Fibroblast of skin of scalp (primary cell): ENCODE results near the gene INAFM2.

ENCODE experiments used
- DNase-seq: peaks from one replicate; pipeline ENCODE4 v3.0.0-alpha.2; 2013

Gene INAFM2

DNA sequence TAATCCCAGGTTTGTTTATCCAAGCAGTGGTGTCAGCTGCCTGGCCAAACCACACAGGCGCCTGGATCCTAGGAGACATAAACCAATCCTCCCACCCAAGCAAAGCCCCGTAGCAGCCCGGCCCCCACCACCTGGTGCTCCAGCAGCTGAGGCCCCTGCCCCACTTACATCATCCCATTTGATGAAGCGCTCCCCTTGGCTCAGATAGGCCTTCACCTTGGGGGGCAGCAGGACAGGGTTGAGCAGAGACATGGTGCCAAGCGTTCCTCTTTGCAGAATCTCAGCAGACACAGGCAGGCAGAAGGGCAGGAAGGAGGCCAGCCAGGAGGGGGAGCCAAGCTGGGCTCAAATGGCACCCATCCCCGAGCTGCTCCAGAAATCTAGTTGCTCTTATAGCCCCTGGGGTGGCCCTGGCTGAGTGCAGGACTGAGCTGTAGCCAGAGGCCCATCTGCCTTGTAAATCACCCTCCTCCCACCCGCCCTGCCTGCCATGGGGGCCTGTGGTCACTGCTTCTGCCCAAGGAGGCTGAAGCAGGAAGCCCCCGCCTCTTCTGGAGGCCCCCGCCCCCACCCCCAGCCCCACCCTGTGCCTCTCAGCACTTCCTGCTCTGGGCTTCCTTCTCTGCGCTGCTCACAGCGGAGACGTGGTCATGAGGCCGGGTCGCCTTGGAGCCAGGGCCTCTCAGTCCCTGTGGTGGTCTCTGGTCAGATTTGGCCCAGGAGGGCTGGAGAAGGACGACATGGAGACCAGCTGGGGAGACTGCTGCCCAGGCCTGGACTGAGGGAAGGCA lies 15.9 kb upstream of the INAFM2 start, which contains the start of gene PLCB2:
PLCB2 (minus strand) TSS at position 515 of the 791 bp plus-strand sequence; CDS start at position 252, 263 bp downstream.
- DNase-seq = no peak

DNA sequence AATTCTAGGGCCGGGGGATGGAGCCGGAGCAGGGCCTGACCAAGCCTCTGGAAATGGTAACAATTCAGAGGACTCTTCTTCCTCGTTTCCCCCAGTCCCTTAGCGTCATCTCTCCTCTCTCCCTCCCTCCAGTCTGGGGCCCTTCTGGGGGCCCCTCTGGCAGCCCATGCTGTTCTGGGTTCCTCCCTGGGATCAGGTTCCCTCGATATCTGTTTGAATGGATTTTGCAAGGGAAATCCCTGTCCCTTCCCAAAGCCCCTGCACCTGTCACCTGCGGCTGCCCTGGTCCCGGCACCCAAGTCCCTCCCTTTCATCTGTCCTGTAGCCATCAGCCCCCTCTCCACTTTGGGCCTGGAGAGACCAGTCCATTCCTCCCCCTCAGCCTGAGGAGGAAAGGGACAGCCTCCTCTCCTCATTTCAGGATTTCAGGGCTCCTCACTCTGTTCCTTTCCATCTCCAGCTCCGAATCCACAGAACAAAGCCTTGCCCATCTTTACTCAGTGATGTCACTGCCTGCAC lies 14.1 kb upstream of the INAFM2 start:
- no peak for DNase-seq

DNA sequence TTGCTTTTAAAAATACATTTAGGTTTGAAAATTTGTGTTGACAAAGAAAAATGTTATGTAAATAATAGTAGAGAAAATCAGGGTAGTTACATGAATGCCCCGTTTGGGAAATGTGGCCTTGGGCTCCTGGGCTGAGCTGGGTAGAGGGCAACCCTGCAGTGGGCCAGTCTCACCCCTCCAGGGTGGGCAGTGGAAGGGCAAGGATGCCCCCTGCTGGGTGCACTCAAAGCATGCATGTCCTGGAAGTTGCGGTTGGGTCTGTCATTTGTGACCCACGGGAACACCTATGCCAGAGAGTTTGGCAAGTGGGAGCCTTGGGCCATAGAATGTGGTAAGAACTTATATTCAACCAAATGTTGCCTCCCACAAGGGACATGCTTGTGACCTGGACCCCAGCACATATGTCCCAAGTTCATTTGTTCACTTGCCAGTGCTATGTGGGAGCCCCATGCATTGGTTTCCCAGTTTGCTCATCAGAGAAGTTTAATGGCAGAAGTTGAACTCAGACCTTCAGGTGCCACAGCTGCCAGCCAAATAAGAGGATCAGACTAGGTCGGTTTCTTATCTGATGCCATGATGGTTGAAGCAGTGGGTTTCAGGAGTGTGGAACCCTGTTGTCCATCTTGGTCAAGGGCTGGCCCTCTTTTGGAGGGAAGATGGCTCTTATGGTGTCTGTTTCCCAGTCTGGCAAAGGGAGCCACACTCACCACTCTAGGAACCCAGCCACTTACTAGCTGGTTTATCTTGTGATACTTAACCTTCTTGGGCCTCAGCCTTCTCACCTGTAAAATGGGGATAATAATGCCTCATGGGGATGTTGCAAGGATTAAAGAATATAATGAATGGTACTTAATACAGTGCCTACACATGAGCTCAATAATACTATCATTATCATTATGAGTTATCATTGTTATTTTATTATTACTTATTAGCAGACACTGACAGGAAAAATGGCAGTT lies 13.2 kb upstream of the INAFM2 start:
- DNase-seq = peak; percentile 34

DNA sequence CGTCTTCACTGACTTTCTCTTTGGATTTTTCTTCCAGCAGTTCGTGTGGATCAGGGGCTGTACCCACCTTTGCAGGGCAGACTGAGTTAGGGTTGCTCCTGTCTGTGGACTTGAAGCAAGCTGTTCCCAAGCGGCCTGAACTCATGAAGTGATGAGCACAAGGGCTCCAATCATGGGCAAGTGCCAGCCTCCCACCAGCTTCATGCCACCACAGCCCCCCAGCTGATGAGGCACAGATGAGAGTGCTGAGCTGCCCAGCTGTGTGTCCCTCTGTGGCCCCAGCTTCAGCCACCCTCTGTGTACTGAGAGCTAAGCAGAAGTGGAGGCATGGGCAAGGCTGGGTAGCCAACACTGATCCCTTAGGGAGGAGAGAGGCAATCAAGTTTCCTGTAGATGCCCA lies 12.5 kb upstream of the INAFM2 start:
- no peak for DNase-seq

DNA sequence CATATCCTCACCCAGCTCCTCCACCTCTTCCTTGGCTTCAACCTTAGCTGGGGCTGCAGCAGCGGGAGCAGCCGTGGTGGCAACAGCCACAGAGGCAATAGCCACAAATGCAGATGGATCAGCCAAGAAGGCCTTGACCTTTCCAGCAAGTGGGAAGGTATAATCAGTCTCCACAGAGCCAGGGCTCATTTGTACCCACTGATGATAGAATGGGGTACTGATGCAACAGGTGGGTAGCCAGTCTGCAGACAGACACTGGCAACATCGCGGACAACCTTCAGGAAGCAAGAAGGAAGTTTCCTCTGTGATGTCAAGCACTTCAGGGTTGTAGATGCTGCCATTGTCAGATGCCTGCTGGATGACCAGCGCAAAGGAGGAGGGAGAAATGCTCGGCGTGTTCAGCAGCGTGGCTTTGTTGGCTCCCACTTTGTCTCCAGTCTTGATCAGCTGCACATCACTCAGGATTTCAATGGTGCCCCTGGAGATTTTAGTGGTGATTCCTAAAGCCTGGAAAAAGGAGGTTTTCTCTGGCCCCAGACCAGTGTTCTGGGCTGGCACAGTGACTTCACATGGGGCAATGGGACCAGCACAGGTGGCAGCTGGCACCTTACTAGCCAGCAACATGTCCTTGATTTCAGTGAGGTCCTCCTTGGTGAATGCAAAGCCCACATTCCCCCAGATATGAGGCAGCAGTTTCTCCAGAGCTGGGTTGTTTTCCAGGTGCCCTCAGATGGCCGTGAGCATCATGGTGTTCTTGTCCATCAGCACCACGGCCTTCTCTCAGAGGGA lies 10.9 kb upstream of the INAFM2 start:
- no peak for DNase-seq

DNA sequence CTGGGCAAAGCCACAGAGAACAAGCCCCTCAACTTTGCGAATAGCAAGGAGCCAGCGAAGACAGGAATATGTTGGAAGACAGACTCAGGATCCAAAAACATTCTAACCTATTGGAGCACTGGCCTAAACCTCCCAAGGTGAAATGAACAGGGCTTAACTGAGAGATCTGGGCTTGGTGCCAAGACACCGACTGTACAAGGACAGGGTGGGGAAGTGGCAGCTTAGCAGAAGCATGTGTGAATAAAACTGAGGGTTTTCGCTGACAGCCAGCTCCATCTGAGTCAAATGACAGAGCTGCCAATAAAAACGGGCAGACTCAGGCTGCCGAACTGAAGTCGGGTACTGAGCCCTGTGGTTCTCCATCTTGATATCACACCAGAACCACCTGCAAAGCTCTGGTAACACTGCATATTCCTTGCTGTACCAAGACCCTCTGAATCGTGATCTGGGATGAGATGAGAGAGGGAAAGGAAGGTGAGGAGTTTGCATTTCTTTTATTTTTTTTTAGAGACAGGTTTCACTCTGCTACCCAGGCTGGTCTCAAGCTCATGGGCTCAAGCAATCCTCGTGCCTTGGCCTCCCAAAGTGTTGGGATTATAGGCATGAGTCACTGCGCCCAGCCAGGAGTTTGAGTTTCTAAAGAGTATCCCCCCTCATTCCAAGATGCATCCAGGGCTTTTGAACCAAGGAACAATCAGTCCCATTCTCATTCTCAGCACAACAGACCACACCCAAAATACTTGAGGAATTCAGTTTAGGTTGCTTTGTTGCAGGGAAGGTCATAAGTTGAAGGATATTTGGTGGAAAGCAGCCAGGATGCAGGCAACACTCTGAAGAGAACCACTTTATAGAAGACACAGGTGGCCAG lies 9.7 kb upstream of the INAFM2 start:
- no peak for DNase-seq

DNA sequence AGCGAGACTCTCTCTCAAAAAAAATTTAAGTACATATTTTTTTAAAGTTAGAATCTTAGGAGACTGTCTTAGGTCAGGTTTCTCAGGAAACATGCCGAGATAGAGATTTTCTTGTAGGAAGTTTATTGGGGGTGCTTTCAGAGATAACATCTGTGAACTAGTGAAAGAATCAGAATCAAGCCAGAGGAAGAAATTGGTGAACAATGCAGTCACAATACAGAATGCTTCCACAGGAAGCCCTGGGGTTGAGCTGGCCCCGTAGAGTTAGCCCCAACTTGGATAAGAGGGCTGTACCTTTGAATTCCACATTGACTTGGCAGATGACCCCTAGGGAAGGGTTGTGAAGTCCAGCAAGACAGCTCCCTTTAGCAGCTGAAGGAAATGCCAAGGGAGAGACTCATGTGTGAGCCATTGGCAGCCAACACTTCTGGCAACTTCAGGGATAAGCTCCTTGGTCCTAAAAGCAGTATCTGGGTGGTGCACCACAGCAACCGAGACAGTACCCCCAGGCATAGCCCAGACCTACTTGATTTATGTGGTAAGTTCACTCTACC lies 8.7 kb upstream of the INAFM2 start:
- DNase-seq = no peak

DNA sequence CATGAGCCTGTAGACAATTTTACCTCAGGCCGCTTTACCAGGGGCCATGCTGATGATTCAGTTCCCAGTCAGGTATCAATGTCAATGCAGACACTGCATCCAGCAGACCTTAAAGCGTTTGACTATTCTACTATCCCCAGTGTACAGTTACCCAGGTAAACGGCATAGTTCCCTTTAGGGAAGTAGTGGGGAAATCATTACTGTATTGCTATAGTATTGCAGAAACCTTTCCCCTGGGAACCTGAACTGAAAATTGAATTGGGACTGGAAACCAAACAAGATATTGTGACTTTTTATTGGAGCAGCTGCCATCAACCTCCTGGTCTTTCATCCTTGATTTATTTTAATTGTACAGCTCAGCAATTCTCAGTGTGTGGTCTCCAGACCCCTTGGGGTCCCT lies 6.6 kb upstream of the INAFM2 start:
- DNase-seq = no peak

DNA sequence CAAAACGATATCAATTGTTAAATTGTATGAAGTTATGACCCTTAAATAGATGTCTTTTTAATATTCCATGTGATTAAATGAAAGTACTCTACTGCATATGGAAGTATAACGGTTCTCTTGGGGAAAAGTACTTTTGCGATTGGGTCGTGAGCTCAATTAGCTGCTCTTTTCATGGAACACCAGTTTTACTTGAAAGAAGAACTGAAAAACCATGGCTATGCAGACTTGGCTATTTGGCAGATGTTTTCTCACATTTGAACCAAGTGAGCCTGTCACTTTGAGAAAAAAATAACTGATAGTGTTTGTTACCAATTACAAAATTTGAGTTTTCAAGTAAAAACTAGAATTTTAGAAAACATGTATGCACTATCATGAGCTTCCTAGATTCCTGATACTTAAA lies 5.9 kb upstream of the INAFM2 start:
- no peak for DNase-seq

DNA sequence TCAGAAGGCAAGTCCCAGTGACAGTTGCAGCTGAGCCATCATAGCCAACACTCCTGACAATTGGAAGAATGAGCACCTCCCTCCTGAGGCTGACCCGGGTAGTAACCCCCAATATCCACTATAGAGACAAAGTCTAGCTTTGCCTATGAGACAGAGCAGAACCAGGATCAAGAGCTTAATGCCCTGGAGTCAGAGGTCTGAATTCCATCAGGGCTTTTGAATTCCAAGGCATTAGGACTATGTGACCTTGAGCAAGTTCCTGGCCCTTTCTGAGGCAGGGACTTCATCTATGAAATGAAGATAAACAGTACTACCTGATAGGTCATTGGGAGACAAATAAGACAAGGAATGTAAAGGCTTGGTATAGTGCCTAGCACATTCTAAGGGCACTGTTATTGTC lies 3.1 kb upstream of the INAFM2 start:
- no peak for DNase-seq

DNA sequence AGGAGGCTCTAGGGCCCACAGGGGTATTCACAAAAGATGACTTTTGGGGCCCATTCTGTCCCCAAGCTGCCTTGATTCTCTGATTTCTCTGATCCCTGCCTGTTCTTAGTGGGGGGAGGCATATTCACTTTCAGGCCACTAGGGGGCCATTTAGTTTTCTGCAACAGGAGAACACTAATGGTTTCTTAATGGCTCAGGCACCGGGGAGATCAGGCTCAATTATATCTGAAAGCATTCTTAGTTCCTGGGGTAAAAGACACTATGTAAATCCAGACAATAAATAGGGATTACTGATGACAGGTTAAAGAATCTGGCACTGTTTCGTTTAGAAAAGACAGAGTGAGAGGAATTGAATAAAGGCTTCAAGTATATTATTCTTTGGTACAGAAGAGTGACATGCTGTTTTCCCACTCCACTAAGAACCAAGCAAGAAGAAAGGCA lies 2.5 kb upstream of the INAFM2 start:
- peak; percentile 74 for DNase-seq

DNA sequence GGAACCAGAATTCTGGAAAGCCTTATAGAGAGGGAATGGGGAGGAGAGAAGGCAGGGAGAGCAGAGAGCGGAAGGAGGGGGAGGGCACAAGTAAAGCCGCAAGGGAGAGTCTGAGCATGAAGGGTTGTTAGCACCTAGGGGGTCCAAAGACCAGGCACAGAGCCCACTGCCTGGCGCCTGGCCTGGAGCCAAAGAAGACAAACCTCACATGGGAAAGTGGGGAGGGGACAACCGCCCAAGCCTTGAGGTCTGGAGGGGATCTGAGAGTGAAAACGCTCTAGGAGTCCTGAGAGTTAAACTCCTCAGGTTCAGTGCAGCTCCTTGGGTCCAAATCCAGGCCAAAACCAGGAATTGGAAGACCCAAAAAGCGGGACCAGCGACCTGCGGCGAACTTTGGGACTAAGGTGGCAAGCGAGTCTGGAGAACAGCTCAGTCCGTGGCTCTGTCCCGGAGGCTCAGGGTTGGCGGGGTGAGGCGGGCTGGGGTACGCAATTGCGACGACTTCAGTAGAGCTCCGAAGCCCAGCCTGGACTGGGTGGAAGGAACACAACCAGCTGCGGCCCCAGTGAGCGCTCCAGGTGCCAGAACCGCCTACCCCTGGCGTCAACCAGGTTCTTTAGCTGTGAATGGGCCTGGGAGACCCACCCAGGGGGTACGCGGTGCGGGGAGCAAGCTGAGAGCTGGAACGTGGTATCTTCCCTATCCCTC lies 807 bp upstream of the INAFM2 start:
- DNase-seq = peak; percentile 85

DNA sequence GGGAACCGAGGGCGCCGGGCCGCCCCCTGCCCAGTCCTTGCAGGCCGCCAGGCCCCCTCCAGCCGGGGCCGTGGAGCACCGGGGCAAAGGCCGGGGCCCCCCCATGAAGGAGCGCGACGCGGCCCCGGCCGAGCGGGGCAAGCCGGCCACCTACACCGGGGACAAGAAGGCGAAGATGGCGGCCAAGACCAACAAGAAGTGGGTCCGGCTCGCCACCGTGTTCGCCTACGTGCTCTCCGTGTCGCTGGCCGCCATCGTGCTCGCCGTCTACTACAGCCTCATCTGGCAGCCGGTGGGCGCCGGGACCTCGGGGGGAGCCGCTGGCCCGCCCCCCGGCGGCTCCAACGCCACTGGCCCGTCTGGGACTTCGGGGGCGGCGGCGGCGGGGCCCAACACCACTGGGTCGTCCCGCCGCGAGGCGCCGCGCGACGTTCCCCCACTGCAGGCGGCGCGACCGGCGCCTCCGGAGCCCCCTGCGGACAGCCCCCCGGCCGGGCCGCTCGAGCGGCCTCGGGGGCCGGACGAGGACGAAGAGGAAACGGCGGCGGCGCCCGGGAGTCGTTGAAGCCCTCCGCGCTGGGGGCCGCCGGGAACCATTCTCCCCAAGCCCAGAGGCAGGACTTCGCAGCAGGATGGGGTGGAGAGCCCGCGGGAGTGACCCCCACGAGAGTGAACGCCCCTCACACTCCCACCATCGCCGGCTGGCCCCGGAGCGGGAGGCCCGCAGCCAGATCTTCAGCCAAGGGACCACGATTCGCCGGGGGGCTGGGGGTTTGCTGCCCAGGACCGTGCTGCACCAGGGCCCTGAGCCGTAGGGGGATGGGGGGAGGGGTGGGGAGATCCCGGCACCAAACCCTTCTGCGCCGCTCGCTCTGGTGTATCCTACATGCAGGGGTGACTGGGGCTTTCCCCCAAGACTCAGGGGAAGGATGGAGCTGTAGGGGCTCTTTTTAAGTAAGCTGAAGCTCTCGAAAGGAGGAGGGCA lies 753 bp downstream of the INAFM2 start:
- peak; percentile 37 for DNase-seq

DNA sequence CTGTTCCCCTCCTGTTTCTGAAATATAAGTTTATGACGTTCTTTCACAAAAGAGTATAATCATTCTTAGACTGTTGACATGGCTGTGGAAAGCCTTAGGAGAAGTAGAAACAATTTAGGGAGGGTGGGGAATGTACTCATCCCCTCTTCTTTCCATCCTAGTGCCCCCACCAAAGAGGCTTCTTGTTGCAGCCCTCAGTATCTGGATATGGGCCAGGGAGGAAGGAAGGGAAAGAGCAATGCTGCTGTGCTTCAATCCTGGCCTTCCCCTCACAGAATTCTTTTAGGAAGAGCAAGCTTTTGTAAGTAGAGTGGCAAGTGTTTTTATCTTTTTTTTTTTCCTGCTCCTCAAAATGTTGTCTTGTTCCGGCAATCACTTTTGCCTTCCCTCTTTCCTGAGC lies 1.7 kb downstream of the INAFM2 start:
- DNase-seq = peak; percentile 25

DNA sequence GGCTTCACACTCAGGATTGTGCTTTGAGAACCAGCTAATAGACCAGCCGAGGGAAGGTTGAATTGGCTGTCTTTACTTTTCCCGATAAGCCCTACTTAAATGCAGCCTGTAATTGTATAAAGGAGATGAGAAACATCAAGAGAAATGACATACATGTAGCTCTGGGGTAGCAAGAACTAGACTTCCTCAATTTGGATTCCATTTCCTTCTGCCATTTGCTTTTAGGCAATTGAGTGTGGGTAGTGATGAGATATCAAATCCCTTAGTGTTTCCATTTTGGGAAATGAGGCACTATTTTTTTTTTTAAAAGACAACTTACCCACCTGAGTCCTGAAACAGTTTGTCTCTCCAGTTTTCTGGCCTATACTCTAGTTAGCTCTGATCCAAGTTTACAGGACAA lies 2.2 kb downstream of the INAFM2 start:
- DNase-seq = no peak

DNA sequence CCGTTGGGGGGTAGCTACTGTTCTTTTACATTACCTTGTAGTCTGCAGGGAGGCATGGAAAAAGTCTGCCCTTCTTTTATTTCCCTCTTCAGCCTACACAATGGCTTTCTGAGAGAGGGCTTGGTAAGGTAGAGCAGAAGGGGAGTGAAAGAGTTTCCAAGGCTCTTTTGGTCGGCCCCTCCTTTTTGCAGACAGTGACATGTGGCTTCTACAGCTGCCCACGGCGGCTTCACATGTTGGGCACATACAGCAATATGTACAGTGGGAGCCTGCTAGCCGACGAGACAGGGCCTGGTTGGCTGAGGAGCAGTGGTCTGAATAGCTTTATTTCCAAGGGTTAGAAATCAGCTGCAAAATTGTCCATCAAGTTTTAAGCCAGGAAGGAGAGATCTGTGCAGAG lies 4.0 kb downstream of the INAFM2 start:
- DNase-seq = no peak

DNA sequence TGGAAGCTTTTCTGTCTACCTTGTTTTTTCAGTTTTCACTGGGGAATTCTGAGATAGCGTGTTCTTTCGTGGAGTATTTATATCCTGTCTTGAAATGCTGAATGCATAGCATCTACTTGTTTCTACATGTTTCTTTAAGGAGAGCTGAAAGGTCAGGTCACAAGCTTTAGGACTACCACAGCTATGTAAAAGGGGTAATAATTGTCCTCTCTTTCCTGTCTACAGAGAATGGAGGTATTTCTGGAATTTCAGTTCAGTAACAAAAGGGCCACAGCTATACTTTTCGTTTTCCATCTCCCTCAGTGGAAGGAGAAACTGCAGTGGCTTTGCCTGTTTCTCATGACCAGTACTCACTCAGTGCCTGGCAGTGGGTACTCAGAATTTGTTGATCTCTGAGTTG lies 4.7 kb downstream of the INAFM2 start:
- DNase-seq = peak; percentile 66

DNA sequence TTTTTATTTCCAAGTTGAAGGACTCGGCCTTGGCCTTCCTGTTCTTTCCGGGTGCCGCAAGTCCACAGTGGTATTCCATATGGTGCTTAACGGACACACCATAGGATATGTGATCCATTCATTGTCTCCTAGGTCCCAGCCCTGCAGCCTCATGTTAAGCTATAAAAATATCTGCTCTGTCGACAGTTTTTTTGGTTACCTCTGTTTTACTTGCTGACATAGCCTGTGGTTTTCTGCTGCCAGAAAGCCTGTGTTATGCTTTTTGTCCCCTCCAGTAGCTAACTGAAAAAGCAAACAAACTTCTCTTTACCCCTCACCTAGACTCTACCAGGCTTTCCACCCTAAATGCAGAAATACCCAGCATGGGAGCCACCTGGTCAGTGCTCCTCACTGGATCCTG lies 5.3 kb downstream of the INAFM2 start:
- no peak for DNase-seq

DNA sequence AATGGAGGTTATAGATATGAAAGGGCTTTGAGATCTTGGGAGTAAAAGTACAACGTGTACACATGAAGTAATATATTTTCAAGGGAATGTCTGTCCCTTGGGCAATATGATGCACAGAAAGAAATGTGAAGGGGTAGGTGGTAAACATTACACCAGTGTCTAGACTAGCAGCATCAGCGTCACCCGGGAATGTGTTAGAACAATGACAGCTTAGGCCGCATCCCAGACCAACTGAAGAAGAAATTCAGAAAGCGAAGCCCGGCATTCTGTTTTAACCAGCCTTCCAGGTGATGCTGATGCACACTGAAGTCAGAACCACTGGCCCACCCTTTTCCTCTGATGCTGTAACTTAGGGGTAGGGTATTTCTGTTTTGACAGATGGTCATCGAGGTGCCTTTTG lies 6.3 kb downstream of the INAFM2 start:
- DNase-seq = peak; percentile 47
